GM23338 (cell line): Measurements from ENCODE around the gene TNFRSF6B.

ENCODE experiments used
- EZH2 ChIP-seq: fragments of 200-600 bp; sonication (generic); IDR thresholded peaks from one replicate; pipeline ENCODE4 v1.8.0; 2017; ENCODE audit warnings: antibody characterized with exemption, mild to moderate bottlenecking, low read depth; ENCODE audit not compliant: unreplicated experiment
- POLR2AphosphoS5 ChIP-seq: IDR thresholded peaks from 2 replicates; pipeline ENCODE4 v1.6.1; 2016; ENCODE audit warnings: antibody characterized with exemption, low read depth
- ZNF331 ChIP-seq: fragments of 250-450 bp; sonication (Bioruptor Pico); IDR thresholded peaks from 2 replicates; pipeline ENCODE4 v1.5.0; 2020; ENCODE audit warnings: low read depth, mild to moderate bottlenecking, moderate library complexity
- TF ChIP-seq, protein P1 (sequence below): IDR thresholded peaks from one replicate; pipeline ENCODE4 v1.6.1; 2018; ENCODE audit warnings: antibody characterized with exemption; ENCODE audit not compliant: unreplicated experiment
- TF ChIP-seq, protein P2 (sequence below), 2 experiments: fragments of 200-600 bp in 1 of 2; sonication (generic) in 1 of 2; conservative IDR thresholded peaks; 2 replicates each; pipeline versions ENCODE4 v1.5.1 to v1.6.1; 2016 to 2017; ENCODE audit warnings: antibody characterized with exemption in 2 of 2, low read depth in 2 of 2, mild to moderate bottlenecking in 2 of 2, moderate library complexity in 1 of 2
- TF ChIP-seq, protein P3 (sequence below): fragments of 250-450 bp; sonication (Bioruptor Pico); IDR thresholded peaks from 2 replicates; pipeline ENCODE4 v1.5.0; 2020; ENCODE audit warnings: mild to moderate bottlenecking, moderate library complexity

DNA sequence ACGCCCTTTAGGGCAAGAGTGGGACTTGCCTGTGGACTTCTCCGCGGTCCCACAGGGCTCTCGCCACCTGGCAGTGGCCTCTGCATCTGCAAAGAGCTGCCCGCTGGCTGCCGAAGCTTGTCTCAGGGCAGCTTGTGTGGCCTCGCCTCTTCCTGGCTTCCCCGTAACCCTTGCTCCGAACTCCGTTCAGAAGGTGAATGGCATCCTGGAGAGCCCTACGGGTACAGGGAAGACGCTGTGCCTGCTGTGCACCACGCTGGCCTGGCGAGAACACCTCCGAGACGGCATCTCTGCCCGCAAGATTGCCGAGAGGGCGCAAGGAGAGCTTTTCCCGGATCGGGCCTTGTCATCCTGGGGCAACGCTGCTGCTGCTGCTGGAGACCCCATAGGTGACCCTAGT is 35.3 kb upstream of the TNFRSF6B start:
- TF ChIP-seq, protein P1, sequence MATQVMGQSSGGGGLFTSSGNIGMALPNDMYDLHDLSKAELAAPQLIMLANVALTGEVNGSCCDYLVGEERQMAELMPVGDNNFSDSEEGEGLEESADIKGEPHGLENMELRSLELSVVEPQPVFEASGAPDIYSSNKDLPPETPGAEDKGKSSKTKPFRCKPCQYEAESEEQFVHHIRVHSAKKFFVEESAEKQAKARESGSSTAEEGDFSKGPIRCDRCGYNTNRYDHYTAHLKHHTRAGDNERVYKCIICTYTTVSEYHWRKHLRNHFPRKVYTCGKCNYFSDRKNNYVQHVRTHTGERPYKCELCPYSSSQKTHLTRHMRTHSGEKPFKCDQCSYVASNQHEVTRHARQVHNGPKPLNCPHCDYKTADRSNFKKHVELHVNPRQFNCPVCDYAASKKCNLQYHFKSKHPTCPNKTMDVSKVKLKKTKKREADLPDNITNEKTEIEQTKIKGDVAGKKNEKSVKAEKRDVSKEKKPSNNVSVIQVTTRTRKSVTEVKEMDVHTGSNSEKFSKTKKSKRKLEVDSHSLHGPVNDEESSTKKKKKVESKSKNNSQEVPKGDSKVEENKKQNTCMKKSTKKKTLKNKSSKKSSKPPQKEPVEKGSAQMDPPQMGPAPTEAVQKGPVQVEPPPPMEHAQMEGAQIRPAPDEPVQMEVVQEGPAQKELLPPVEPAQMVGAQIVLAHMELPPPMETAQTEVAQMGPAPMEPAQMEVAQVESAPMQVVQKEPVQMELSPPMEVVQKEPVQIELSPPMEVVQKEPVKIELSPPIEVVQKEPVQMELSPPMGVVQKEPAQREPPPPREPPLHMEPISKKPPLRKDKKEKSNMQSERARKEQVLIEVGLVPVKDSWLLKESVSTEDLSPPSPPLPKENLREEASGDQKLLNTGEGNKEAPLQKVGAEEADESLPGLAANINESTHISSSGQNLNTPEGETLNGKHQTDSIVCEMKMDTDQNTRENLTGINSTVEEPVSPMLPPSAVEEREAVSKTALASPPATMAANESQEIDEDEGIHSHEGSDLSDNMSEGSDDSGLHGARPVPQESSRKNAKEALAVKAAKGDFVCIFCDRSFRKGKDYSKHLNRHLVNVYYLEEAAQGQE, result no peak
- TF ChIP-seq, protein P2, sequence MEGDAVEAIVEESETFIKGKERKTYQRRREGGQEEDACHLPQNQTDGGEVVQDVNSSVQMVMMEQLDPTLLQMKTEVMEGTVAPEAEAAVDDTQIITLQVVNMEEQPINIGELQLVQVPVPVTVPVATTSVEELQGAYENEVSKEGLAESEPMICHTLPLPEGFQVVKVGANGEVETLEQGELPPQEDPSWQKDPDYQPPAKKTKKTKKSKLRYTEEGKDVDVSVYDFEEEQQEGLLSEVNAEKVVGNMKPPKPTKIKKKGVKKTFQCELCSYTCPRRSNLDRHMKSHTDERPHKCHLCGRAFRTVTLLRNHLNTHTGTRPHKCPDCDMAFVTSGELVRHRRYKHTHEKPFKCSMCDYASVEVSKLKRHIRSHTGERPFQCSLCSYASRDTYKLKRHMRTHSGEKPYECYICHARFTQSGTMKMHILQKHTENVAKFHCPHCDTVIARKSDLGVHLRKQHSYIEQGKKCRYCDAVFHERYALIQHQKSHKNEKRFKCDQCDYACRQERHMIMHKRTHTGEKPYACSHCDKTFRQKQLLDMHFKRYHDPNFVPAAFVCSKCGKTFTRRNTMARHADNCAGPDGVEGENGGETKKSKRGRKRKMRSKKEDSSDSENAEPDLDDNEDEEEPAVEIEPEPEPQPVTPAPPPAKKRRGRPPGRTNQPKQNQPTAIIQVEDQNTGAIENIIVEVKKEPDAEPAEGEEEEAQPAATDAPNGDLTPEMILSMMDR (conservative IDR thresholded peaks at IDR 0.05; ENCODE audit: low read depth in 2 of 2), result no peak
- no peak for TF ChIP-seq POLR2AphosphoS5
- TF ChIP-seq, protein P3, sequence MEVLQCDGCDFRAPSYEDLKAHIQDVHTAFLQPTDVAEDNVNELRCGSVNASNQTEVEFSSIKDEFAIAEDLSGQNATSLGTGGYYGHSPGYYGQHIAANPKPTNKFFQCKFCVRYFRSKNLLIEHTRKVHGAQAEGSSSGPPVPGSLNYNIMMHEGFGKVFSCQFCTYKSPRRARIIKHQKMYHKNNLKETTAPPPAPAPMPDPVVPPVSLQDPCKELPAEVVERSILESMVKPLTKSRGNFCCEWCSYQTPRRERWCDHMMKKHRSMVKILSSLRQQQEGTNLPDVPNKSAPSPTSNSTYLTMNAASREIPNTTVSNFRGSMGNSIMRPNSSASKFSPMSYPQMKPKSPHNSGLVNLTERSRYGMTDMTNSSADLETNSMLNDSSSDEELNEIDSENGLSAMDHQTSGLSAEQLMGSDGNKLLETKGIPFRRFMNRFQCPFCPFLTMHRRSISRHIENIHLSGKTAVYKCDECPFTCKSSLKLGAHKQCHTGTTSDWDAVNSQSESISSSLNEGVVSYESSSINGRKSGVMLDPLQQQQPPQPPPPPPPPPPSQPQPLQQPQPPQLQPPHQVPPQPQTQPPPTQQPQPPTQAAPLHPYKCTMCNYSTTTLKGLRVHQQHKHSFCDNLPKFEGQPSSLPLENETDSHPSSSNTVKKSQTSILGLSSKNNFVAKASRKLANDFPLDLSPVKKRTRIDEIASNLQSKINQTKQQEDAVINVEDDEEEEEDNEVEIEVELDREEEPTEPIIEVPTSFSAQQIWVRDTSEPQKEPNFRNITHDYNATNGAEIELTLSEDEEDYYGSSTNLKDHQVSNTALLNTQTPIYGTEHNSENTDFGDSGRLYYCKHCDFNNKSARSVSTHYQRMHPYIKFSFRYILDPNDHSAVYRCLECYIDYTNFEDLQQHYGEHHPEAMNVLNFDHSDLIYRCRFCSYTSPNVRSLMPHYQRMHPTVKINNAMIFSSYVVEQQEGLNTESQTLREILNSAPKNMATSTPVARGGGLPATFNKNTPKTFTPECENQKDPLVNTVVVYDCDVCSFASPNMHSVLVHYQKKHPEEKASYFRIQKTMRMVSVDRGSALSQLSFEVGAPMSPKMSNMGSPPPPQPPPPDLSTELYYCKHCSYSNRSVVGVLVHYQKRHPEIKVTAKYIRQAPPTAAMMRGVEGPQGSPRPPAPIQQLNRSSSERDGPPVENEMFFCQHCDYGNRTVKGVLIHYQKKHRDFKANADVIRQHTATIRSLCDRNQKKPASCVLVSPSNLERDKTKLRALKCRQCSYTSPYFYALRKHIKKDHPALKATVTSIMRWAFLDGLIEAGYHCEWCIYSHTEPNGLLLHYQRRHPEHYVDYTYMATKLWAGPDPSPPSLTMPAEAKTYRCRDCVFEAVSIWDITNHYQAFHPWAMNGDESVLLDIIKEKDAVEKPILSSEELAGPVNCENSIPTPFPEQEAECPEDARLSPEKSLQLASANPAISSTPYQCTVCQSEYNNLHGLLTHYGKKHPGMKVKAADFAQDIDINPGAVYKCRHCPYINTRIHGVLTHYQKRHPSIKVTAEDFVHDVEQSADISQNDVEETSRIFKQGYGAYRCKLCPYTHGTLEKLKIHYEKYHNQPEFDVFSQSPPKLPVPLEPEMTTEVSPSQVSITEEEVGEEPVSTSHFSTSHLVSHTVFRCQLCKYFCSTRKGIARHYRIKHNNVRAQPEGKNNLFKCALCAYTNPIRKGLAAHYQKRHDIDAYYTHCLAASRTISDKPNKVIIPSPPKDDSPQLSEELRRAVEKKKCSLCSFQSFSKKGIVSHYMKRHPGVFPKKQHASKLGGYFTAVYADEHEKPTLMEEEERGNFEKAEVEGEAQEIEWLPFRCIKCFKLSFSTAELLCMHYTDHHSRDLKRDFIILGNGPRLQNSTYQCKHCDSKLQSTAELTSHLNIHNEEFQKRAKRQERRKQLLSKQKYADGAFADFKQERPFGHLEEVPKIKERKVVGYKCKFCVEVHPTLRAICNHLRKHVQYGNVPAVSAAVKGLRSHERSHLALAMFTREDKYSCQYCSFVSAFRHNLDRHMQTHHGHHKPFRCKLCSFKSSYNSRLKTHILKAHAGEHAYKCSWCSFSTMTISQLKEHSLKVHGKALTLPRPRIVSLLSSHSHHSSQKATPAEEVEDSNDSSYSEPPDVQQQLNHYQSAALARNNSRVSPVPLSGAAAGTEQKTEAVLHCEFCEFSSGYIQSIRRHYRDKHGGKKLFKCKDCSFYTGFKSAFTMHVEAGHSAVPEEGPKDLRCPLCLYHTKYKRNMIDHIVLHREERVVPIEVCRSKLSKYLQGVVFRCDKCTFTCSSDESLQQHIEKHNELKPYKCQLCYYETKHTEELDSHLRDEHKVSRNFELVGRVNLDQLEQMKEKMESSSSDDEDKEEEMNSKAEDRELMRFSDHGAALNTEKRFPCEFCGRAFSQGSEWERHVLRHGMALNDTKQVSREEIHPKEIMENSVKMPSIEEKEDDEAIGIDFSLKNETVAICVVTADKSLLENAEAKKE (CRISPR knock-in tag), result no peak
- no peak for TF ChIP-seq ZNF331 (CRISPR knock-in tag)
- TF ChIP-seq EZH2, result no peak
